Measurements from ENCODE around the gene HBA2. TPM values are rescaled to one million over a fixed set of nuclear protein-coding genes. Genes with fewer than 3 reads are reported as not detected.

The HBA2 gene
- total RNA-seq, 1 experiment from 2014 or later: not detected

DNA sequence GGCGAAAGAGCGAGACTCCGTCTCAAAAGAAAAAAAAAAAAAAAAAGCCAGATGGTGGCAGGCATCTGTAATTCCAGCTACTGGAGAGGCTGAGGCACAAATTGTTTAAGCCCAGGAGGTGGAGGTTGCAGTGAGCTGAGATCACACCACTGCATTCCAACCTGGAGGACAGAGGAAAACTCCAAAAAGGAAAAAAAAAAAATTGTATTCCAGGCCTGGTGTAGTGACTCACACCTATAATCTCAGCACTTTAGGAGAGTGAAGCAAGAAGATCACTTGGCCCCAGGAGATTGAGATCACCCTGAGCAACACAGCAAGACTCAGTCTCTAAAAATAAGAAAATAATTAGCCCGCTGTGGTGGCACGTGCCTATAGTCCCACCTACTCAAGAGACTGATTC lies 27.7 kb downstream of the HBA2 start:
- Histone ChIP-seq H4K8ac (replicated peaks; ENCODE audit: insufficient read length, low read depth, low read length) (no peak overlapping the region), H2BK15ac (ENCODE audit: low read depth, low read length) (no peak overlapping the region), H2BK12ac (ENCODE audit: insufficient read length, low read depth, low read length) (no peak overlapping the region), H2BK5ac (ENCODE audit: insufficient read length, low read length) (no peak overlapping the region), H3K9me3 (ENCODE audit: control insufficient read depth, low read depth, low read length) (no peaks in the 10 kb centered on the region), H3T11ph (ENCODE audit: low read length) (no peak overlapping the region), H2AK5ac (ENCODE audit: insufficient read length, low read length) (no peak overlapping the region), H3K4me1 (ENCODE audit: insufficient read depth, low read length) (no peaks in the 10 kb centered on the region), H4K5ac (ENCODE audit: insufficient read length, low read depth, low read length) (no peak overlapping the region), H2BK20ac (ENCODE audit: low read depth, low read length, poor library complexity, severe bottlenecking) (no peak overlapping the region), H3K79me1 (ENCODE audit: insufficient read depth, low read depth, low read length, poor library complexity, severe bottlenecking) (no peaks in the 10 kb centered on the region), H3K79me2 (ENCODE audit: insufficient read depth, low read length) (no peaks in the 10 kb centered on the region; the same call in 1 of the 2 replicates), H4K20me1 (ENCODE audit: control insufficient read depth, insufficient read depth, insufficient read length) (peaks cover 2% of the 10 kb centered on the region), H2BK120ac (ENCODE audit: low read depth, low read length, poor library complexity, severe bottlenecking) (no peak overlapping the region), H4K91ac (ENCODE audit: insufficient read length, low read depth, low read length) (no peak overlapping the region), H3K27me3 (ENCODE audit: insufficient read depth, low read length) (no peaks in the 10 kb centered on the region), H3K14ac (ENCODE audit: insufficient read depth, low read length) (no peak overlapping the region), H3K23ac (ENCODE audit: insufficient read length, low read depth, low read length) (no peak overlapping the region), H3K4me2 (ENCODE audit: insufficient read depth, insufficient read length, low read length) (no peak overlapping the region), H3K9ac (ENCODE audit: extremely low read depth, insufficient read length, low read length) (no peak overlapping the region), H3K23me2 (ENCODE audit: insufficient read length, low read depth, low read length, poor library complexity, severe bottlenecking) (no peaks in the 10 kb centered on the region), H3K27ac (ENCODE audit: insufficient read length, low read depth, low read length) (no peak overlapping the region), H3K18ac (ENCODE audit: insufficient read length, low read depth, low read length) (no peak overlapping the region), H2AFZ (ENCODE audit: low read length) (no peak overlapping the region), H3K4ac (ENCODE audit: low read depth, low read length) (no peak overlapping the region), H3K56ac (ENCODE audit: insufficient read length, low read depth, low read length) (no peak overlapping the region)
- no peaks in the 10 kb centered on the region for H3K27me3 Mint-ChIP-seq (ENCODE audit: low read depth)
- no peak overlapping the region for H3K4me3 Mint-ChIP-seq
- no peaks in the 10 kb centered on the region for H3K4me1 Mint-ChIP-seq
- TF ChIP-seq, protein P1, sequence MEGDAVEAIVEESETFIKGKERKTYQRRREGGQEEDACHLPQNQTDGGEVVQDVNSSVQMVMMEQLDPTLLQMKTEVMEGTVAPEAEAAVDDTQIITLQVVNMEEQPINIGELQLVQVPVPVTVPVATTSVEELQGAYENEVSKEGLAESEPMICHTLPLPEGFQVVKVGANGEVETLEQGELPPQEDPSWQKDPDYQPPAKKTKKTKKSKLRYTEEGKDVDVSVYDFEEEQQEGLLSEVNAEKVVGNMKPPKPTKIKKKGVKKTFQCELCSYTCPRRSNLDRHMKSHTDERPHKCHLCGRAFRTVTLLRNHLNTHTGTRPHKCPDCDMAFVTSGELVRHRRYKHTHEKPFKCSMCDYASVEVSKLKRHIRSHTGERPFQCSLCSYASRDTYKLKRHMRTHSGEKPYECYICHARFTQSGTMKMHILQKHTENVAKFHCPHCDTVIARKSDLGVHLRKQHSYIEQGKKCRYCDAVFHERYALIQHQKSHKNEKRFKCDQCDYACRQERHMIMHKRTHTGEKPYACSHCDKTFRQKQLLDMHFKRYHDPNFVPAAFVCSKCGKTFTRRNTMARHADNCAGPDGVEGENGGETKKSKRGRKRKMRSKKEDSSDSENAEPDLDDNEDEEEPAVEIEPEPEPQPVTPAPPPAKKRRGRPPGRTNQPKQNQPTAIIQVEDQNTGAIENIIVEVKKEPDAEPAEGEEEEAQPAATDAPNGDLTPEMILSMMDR (conservative IDR thresholded peaks at IDR 0.05): no peak
- DNase-seq: no peak
- H3K27ac Mint-ChIP-seq: no peak overlapping the region; a peak in 1 of 7 replicates
- H3K36me3 Mint-ChIP-seq (ENCODE audit: insufficient read depth in 1 of 3, low read depth in 3 of 3): peaks cover 46 to 90% (median 65%) of the 10 kb centered on the region in 3 experiments; a peak in 6 of 7 replicates
- no CpG with 5 or more reads among the region's 5 CpGs for WGBS (ENCODE audit: extremely low coverage, insufficient read length, low lambda C conversion rate)
- no peaks in the 10 kb centered on the region for H3K9me3 Mint-ChIP-seq
